BE2C (cell line): ENCODE data around the gene FOXL1.
A peak's percentile ranks its signal among the peaks of the same experiment; 100 is the strongest.

Experiments used
- DNase-seq: peaks from one replicate; pipeline ENCODE4 v3.0.0-alpha.2; 2020
- H3K27me3 ChIP-seq: fragments of 250-450 bp; sonication (Bioruptor Pico); 2 replicates; pipeline ENCODE4 v1.5.1; 2020; ENCODE audit warnings: mild to moderate bottlenecking
- H3K36me3 ChIP-seq: fragments of 250-450 bp; sonication (Bioruptor Pico); 2 replicates; pipeline ENCODE4 v1.5.1; 2020; ENCODE audit warnings: mild to moderate bottlenecking
- H3K4me1 ChIP-seq: fragments of 250-450 bp; sonication (Bioruptor Pico); 2 replicates; pipeline ENCODE4 v1.5.1; 2020
- H3K4me3 ChIP-seq: 2 replicates; pipeline ENCODE4 v1.5.1; 2011; ENCODE audit warnings: low read depth, low read length
- H3K9me3 ChIP-seq: fragments of 250-450 bp; sonication (Bioruptor Pico); 2 replicates; pipeline ENCODE4 v1.5.1; 2020
- CTCF ChIP-seq: IDR thresholded peaks from 2 replicates; pipeline ENCODE4 v1.5.1; 2012; ENCODE audit warnings: mild to moderate bottlenecking, low read depth, low read length

FOXL1 gene

GRCh38 chr16:86602521-86602920 lies 24.2 kb downstream of the FOXL1 start:
- Histone ChIP-seq H3K36me3 (no peaks in the 10 kb centered on the region), H3K9me3 (no peaks in the 10 kb centered on the region), H3K4me3 (no peak overlapping the region; the same call in 1 of the 2 replicates), H3K27me3 (no peaks in the 10 kb centered on the region), H3K4me1 (no peaks in the 10 kb centered on the region)
- no peak for TF ChIP-seq CTCF
- DNase-seq, result peak; percentile 46

DNA sequence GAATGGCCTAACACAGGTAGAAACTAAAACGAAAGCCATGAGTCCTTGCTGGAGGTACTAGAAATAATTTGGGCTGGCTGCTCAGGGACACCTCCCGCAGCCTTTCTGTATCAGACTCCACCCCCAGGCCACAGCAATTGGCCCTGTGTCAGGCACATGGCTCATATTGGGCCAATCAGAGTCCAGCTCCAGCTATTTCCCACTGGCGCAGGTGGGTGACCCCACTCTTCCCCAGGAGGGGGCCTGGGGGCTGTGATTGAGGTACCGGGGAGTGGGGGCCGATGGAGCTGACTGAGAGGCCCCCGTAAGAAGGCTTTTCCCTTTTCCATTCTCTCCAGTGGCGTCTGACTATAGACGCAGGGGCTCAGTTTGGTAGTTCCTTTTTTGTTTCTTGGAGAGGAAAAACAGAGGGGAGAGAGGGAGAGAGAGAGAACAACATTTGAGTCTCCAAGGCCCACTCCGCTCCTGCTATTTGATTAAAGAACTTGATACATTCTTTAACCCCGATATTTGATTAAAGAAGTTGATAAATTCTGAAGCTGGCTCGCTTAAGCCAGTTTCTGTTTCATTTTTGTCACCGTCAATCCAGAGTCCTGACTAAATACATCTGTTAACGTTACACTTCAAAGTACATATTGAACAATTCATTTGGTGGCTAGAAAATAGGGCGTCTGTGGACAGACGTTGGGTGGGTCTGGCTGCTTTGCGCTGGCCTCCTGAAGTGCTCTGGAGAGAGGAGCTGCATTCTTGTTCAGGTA lies 26.3 kb downstream of the FOXL1 start:
- no peak for TF ChIP-seq CTCF
- H3K36me3 ChIP-seq, result no peaks in the 10 kb centered on the region
- no peaks in the 10 kb centered on the region for H3K4me1 ChIP-seq
- no peaks in the 10 kb centered on the region for H3K27me3 ChIP-seq
- H3K9me3 ChIP-seq, result no peaks in the 10 kb centered on the region
- DNase-seq, result no peak
- H3K4me3 ChIP-seq, result no peak overlapping the region

DNA sequence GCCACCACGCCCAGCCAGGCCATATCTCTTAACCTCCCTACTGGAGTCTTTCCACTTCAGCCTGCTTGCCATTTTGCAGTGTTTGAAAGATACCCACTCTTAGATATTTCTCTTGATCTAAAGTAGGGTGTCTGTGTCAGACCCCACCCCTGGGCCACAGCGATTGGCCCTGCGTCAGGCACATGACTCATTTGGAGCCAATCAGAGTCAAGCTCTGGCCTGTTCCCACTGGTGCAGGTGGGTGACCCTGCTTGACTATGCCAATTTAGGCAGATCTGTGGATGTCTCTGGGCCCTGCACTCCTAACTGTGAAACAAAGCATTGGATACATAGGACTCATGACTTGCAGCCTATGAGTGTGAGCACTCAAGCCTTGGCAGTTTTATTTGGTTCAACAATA lies 27.6 kb downstream of the FOXL1 start:
- H3K9me3 ChIP-seq, result no peaks in the 10 kb centered on the region
- DNase-seq, result no peak
- no peaks in the 10 kb centered on the region for H3K4me1 ChIP-seq
- no peak overlapping the region for H3K4me3 ChIP-seq
- no peaks in the 10 kb centered on the region for H3K36me3 ChIP-seq
- H3K27me3 ChIP-seq, result no peaks in the 10 kb centered on the region
- TF ChIP-seq CTCF, result no peak

GRCh38 chr16:86608301-86608747 lies 30.0 kb downstream of the FOXL1 start:
- Histone ChIP-seq H3K36me3 (no peaks in the 10 kb centered on the region), H3K4me3 (no peak overlapping the region), H3K9me3 (no peaks in the 10 kb centered on the region), H3K27me3 (no peaks in the 10 kb centered on the region), H3K4me1 (no peaks in the 10 kb centered on the region)
- TF ChIP-seq CTCF, result no peak
- DNase-seq, result no peak

GRCh38 chr16:86609115-86609514 lies 30.8 kb downstream of the FOXL1 start:
- DNase-seq, result no peak
- no peaks in the 10 kb centered on the region for H3K36me3 ChIP-seq
- H3K9me3 ChIP-seq, result no peaks in the 10 kb centered on the region
- H3K4me3 ChIP-seq, result no peak overlapping the region
- H3K4me1 ChIP-seq, result no peaks in the 10 kb centered on the region
- no peak for TF ChIP-seq CTCF
- H3K27me3 ChIP-seq, result no peaks in the 10 kb centered on the region

GRCh38 chr16:86609661-86610060 lies 31.3 kb downstream of the FOXL1 start:
- Histone ChIP-seq H3K27me3 (no peaks in the 10 kb centered on the region), H3K4me3 (no peak overlapping the region)
- TF ChIP-seq CTCF, result no peak

More at GRCh38 chr16:86609661-86610060, 31.3 kb downstream of the FOXL1 start:
- no peaks in the 10 kb centered on the region for H3K36me3 ChIP-seq
- DNase-seq, result no peak
- no peaks in the 10 kb centered on the region for H3K9me3 ChIP-seq
- H3K4me1 ChIP-seq, result no peaks in the 10 kb centered on the region
